GM19025 (cell line): ENCODE measurements around the gene C10orf120.

Source experiments
- ATAC-seq: cut with Tn5 transposase; IDR thresholded peaks from one replicate; pipeline ENCODE4 v1.9.1; 2021; ENCODE audit warnings: mild to moderate bottlenecking, low read depth, moderate library complexity; ENCODE audit not compliant: unreplicated experiment

The C10orf120 gene

GRCh38 chr10:122699796-122700455, at the start of gene C10orf120:
Gene C10orf120, minus strand, starts transcription at chr10:122699846. Its CDS starts 56 bp downstream, at chr10:122699790.
- no peak for ATAC-seq

- ATAC-seq = no peak
These were observed 48.9 kb upstream of the C10orf120 start for GRCh38 chr10:122748496-122748895.

- no peak for ATAC-seq
These were observed 46.8 kb upstream of the C10orf120 start for GRCh38 chr10:122746408-122746807.

- no peak for ATAC-seq
These were observed 44.6 kb upstream of the C10orf120 start for GRCh38 chr10:122744257-122744656.

- no peak for ATAC-seq
These were observed 41.0 kb upstream of the C10orf120 start for GRCh38 chr10:122740640-122741039.

GRCh38 chr10:122738031-122738430, 38.4 kb upstream of the C10orf120 start:
- ATAC-seq = no peak

GRCh38 chr10:122733931-122734665, 34.5 kb upstream of the C10orf120 start:
- ATAC-seq = no peak

GRCh38 chr10:122733443-122733842, 33.8 kb upstream of the C10orf120 start:
- ATAC-seq = no peak

- no peak for ATAC-seq
These were observed 30.6 kb upstream of the C10orf120 start for GRCh38 chr10:122730238-122730637.

- no peak for ATAC-seq
These were observed 29.5 kb upstream of the C10orf120 start for GRCh38 chr10:122729126-122729525.

- no peak for ATAC-seq
These were observed 27.8 kb upstream of the C10orf120 start for GRCh38 chr10:122727426-122727825.

- ATAC-seq = no peak
These were observed 26.1 kb upstream of the C10orf120 start for GRCh38 chr10:122725768-122726167.

- ATAC-seq = no peak
These were observed 25.4 kb upstream of the C10orf120 start for GRCh38 chr10:122725006-122725405.

GRCh38 chr10:122721111-122721510, 21.5 kb upstream of the C10orf120 start:
- ATAC-seq = no peak

- no peak for ATAC-seq
These were observed 16.4 kb upstream of the C10orf120 start for GRCh38 chr10:122716025-122716424.

- ATAC-seq = no peak
These were observed 15.9 kb upstream of the C10orf120 start for GRCh38 chr10:122715576-122715975.

- no peak for ATAC-seq
These were observed 13.6 kb upstream of the C10orf120 start for GRCh38 chr10:122713091-122713885.

- ATAC-seq = no peak
These were observed 10.9 kb upstream of the C10orf120 start for GRCh38 chr10:122710576-122710975.

- ATAC-seq = no peak
These were observed 10.3 kb upstream of the C10orf120 start for GRCh38 chr10:122709971-122710370.

- ATAC-seq = no peak
These were observed 7.9 kb upstream of the C10orf120 start for GRCh38 chr10:122707535-122707934.

GRCh38 chr10:122706947-122707346, 7.3 kb upstream of the C10orf120 start:
- ATAC-seq = no peak
